Neural crest cell (in vitro differentiated cells): ENCODE results near the gene MAST4. TPM values are rescaled to one million over a fixed set of nuclear protein-coding genes. Genes with fewer than 3 reads are reported as not detected.

Source experiments
- DNase-seq: peaks from one replicate; pipeline ENCODE4 v3.0.0; 2021; ENCODE audit warnings: low read depth, mixed read lengths, low spot score
- H3K27ac Mint-ChIP-seq: one replicate; pipeline ENCODE4 v1.8.0; 2021; ENCODE audit warnings: mild to moderate bottlenecking, mixed read lengths; ENCODE audit not compliant: unreplicated experiment
- H3K27me3 Mint-ChIP-seq: 2 replicates; pipeline ENCODE4 v1.8.0; 2021; ENCODE audit warnings: low read depth, mild to moderate bottlenecking, mixed read lengths
- H3K36me3 Mint-ChIP-seq: 2 replicates; pipeline ENCODE4 v1.8.0; 2021; ENCODE audit warnings: low read depth, mild to moderate bottlenecking, mixed read lengths
- H3K4me1 Mint-ChIP-seq: 2 replicates; pipeline ENCODE4 v1.8.0; 2021; ENCODE audit warnings: mixed read lengths
- H3K4me3 Mint-ChIP-seq: one replicate; pipeline ENCODE4 v1.8.0; 2021; ENCODE audit warnings: mild to moderate bottlenecking, mixed read lengths
- H3K9me3 Mint-ChIP-seq: 2 replicates; pipeline ENCODE4 v1.8.0; 2021; ENCODE audit warnings: mixed read lengths
- CTCF ChIP-seq: fragments of 200-600 bp; sonication (generic); conservative IDR thresholded peaks from 2 replicates; pipeline ENCODE4 v1.5.0; 2021; ENCODE audit warnings: antibody characterized with exemption, mild to moderate bottlenecking
- total RNA-seq: library from RNA; stranded (reverse); gene quantifications from 2 replicates; pipeline ENCODE4 v1.2.1, GENCODE V29; 2021

MAST4 gene
- total RNA-seq, 1 donor from 2014 or later, result 7.3 TPM

GRCh38 chr5:67160985-67161384 is 564.8 kb downstream of the MAST4 start:
- DNase-seq, result no peak
- Mint-ChIP-seq H3K9me3 (no peaks in the 10 kb centered on the region), H3K27ac (no peak overlapping the region)

GRCh38 chr5:67161767-67162166 is 565.6 kb downstream of the MAST4 start:
- no peak overlapping the region for H3K4me3 Mint-ChIP-seq
- no peak overlapping the region for H3K27ac Mint-ChIP-seq
- peaks cover 4% of the 10 kb centered on the region for H3K4me1 Mint-ChIP-seq

More at GRCh38 chr5:67160985-67161384, 564.8 kb downstream of the MAST4 start:
- H3K4me1 Mint-ChIP-seq, result peaks cover 4% of the 10 kb centered on the region
- TF ChIP-seq CTCF, result no peak
- no peaks in the 10 kb centered on the region for H3K36me3 Mint-ChIP-seq
- H3K4me3 Mint-ChIP-seq, result no peak overlapping the region
- H3K27me3 Mint-ChIP-seq, result no peaks in the 10 kb centered on the region

GRCh38 chr5:67163231-67163756 is 567.1 kb downstream of the MAST4 start:
- Mint-ChIP-seq H3K27me3 (no peaks in the 10 kb centered on the region), H3K27ac (no peak overlapping the region), H3K4me1 (peaks cover 4% of the 10 kb centered on the region), H3K36me3 (no peaks in the 10 kb centered on the region), H3K4me3 (no peak overlapping the region), H3K9me3 (no peaks in the 10 kb centered on the region)
- no peak for TF ChIP-seq CTCF
- no peak for DNase-seq

More at GRCh38 chr5:67161767-67162166, 565.6 kb downstream of the MAST4 start:
- DNase-seq, result no peak
- H3K27me3 Mint-ChIP-seq, result no peaks in the 10 kb centered on the region
- H3K36me3 Mint-ChIP-seq, result no peaks in the 10 kb centered on the region
- TF ChIP-seq CTCF, result no peak
- no peaks in the 10 kb centered on the region for H3K9me3 Mint-ChIP-seq

- Mint-ChIP-seq H3K27ac (peak overlapping the region; percentile 35), H3K4me3 (no peak overlapping the region), H3K27me3 (no peaks in the 10 kb centered on the region), H3K4me1 (peaks cover 4% of the 10 kb centered on the region), H3K9me3 (no peaks in the 10 kb centered on the region), H3K36me3 (no peaks in the 10 kb centered on the region)
- DNase-seq, result no peak
- no peak for TF ChIP-seq CTCF
Measured at GRCh38 chr5:67163863-67164595, 567.8 kb downstream of the MAST4 start.

- no peaks in the 10 kb centered on the region for H3K36me3 Mint-ChIP-seq
- no peak overlapping the region for H3K27ac Mint-ChIP-seq
- TF ChIP-seq CTCF, result no peak
- no peaks in the 10 kb centered on the region for H3K9me3 Mint-ChIP-seq
- H3K4me1 Mint-ChIP-seq, result peaks cover 4% of the 10 kb centered on the region
- no peak overlapping the region for H3K4me3 Mint-ChIP-seq
- no peak for DNase-seq
- H3K27me3 Mint-ChIP-seq, result no peaks in the 10 kb centered on the region
Measured at GRCh38 chr5:67164856-67165525, 568.8 kb downstream of the MAST4 start.
